H1 (cell line): Measurements from ENCODE around the gene CHD9.

Source experiments
- CREB1 ChIP-seq: IDR thresholded peaks from 2 replicates; pipeline ENCODE4 v1.6.1; 2012; ENCODE audit warnings: inconsistent platforms
- CTCF ChIP-seq, 3 experiments: IDR thresholded peaks; 1 replicate in 2 of 3; 2 replicates in 1 of 3; pipeline versions ENCODE4 v1.5.1 to v1.6.1; 2011; ENCODE audit warnings: low read length in 3 of 3, mild to moderate bottlenecking in 3 of 3, inconsistent platforms in 2 of 3, low read depth in 1 of 3, moderate library complexity in 1 of 3; ENCODE audit not compliant: insufficient read depth in 1 of 3; ENCODE audit errors: control extremely low read depth in 1 of 3
- EP300 ChIP-seq, 2 experiments: IDR thresholded peaks; 1 replicate in 1 of 2; 2 replicates in 1 of 2; pipeline ENCODE4 v1.6.1; 2011 to 2012; ENCODE audit warnings: low read depth in 2 of 2, low read length in 2 of 2, mild to moderate bottlenecking in 2 of 2, borderline replicate concordance in 1 of 2, inconsistent platforms in 1 of 2, moderate library complexity in 1 of 2
- GABPA ChIP-seq: IDR thresholded peaks from 2 replicates; pipeline ENCODE4 v1.6.1; 2011; ENCODE audit warnings: mild to moderate bottlenecking, low read length, moderate library complexity, borderline replicate concordance; ENCODE audit not compliant: insufficient read depth
- JUN ChIP-seq: IDR thresholded peaks from 2 replicates; pipeline ENCODE4 v1.6.1; 2011; ENCODE audit warnings: low read depth, mild to moderate bottlenecking, improper control_type of control experiment, low read length
- MAX ChIP-seq: IDR thresholded peaks from 2 replicates; pipeline ENCODE4 v1.6.1; 2012; ENCODE audit warnings: inconsistent platforms
- NANOG ChIP-seq: IDR thresholded peaks from 2 replicates; pipeline ENCODE4 v1.6.1; 2011; ENCODE audit warnings: low read length, low read depth, mild to moderate bottlenecking, inconsistent platforms; ENCODE audit not compliant: insufficient read depth, poor library complexity, severe bottlenecking
- NRF1 ChIP-seq: IDR thresholded peaks from 2 replicates; pipeline ENCODE4 v1.6.1; 2011; ENCODE audit warnings: mild to moderate bottlenecking, low read depth, low read length, improper control_type of control experiment
- RFX5 ChIP-seq: IDR thresholded peaks from 2 replicates; pipeline ENCODE4 v1.6.1; 2011; ENCODE audit warnings: low read depth, low read length, improper control_type of control experiment, borderline replicate concordance
- SIN3A ChIP-seq, 2 experiments: IDR thresholded peaks in 1 of 2; conservative IDR thresholded peaks in 1 of 2; 2 replicates each; pipeline ENCODE4 v1.6.1; 2011 to 2012; ENCODE audit warnings: low read length in 2 of 2, improper control_type of control experiment in 1 of 2, low read depth in 1 of 2, mild to moderate bottlenecking in 1 of 2
- TCF12 ChIP-seq: IDR thresholded peaks from 2 replicates; pipeline ENCODE4 v1.6.1; 2011; ENCODE audit warnings: low read depth, mild to moderate bottlenecking, low read length
- TEAD4 ChIP-seq: IDR thresholded peaks from 2 replicates; pipeline ENCODE4 v1.6.1; 2012; ENCODE audit warnings: low read depth, low read length, inconsistent platforms, mixed read lengths
- YY1 ChIP-seq: IDR thresholded peaks from 2 replicates; pipeline ENCODE4 v1.6.1; 2011; ENCODE audit warnings: low read depth, mild to moderate bottlenecking, low read length

DNA sequence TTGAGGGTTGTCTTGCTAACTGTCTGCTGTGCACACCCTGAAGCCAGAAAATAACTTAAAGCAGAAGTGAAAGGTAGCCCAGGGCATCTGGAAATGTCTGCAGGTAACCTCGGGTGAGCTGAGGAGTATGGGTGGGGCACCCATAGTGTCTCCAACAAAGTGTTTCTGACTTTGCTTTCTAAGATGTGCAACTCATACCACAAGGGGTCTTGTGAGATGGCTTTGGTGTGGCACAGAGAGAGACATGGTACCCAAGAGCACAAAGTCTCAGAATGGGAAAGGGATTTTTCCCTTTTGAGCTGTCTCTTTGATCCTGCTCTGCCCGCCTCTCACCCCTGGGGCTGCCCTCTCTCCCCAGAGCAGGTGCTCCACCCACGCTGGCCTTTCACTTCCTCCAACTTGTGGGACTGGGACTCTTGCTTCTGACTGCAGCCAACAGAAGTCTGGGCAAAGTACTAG, 6.9 kb downstream of the CHD9 start:
- TF ChIP-seq RFX5 (no peak), TEAD4 (no peak), CREB1 (no peak), NANOG (no peak), CTCF (IDR thresholded peaks at IDR 0.05; ENCODE audit: control extremely low read depth in 1 of 3, insufficient read depth in 1 of 3, low read depth in 1 of 3, low read length in 3 of 3) (no peak), EP300 (IDR thresholded peaks at IDR 0.05; ENCODE audit: borderline replicate concordance in 1 of 2, low read depth in 2 of 2, low read length in 2 of 2) (no peak), MAX (no peak), GABPA (no peak), SIN3A (conservative IDR thresholded peaks at IDR 0.05 in 1 of 2, IDR thresholded peaks at IDR 0.05 in 1 of 2; ENCODE audit: low read depth in 1 of 2, low read length in 2 of 2) (no peak), JUN (no peak), NRF1 (no peak), YY1 (no peak), TCF12 (no peak)
